Thoracic aorta (tissue), 2 donors: ENCODE results near the gene MPZL1. TPM values are rescaled to one million over a fixed set of nuclear protein-coding genes. Genes with fewer than 3 reads are reported as not detected.

Experiments
- ATAC-seq: fragments of 150-250 bp; one replicate; pipeline ENCODE4 v1.8.0; 2017; ENCODE audit warnings: low read depth; ENCODE audit not compliant: insufficient number of reproducible peaks, low FRiP score
- DNase-seq: peaks from one replicate; pipeline ENCODE4 v3.0.0-alpha.2; 2020; ENCODE audit warnings: low spot score
- H3K27ac ChIP-seq, 2 donors: fragments of 200-600 bp; sonication (generic); 1 replicate in 1 of 2; 2 replicates in 1 of 2; pipeline ENCODE4 v1.5.1; 2016; ENCODE audit warnings: mild to moderate bottlenecking in 2 of 2, moderate library complexity in 2 of 2
- H3K27me3 ChIP-seq: fragments of 200-600 bp; sonication (generic); replicated peaks from 2 replicates; pipeline ENCODE4 v1.6.0; 2016; ENCODE audit warnings: mild to moderate bottlenecking; ENCODE audit not compliant: insufficient read depth
- H3K36me3 ChIP-seq: fragments of 200-600 bp; sonication (generic); one replicate; pipeline ENCODE4 v1.5.1; 2016
- H3K4me1 ChIP-seq, 2 donors: fragments of 200-600 bp; sonication (generic); 1 replicate in 1 of 2; 2 replicates in 1 of 2; pipeline versions ENCODE4 v1.5.1 to v1.6.0; 2016; ENCODE audit warnings: low read depth in 2 of 2, mild to moderate bottlenecking in 1 of 2; ENCODE audit not compliant: control insufficient read depth in 1 of 2
- H3K4me3 ChIP-seq: fragments of 200-600 bp; sonication (generic); 2 replicates; pipeline ENCODE4 v1.5.1; 2016; ENCODE audit warnings: mild to moderate bottlenecking
- H3K9me3 ChIP-seq: fragments of 200-600 bp; sonication (generic); 2 replicates; pipeline ENCODE4 v1.5.1; 2016
- total RNA-seq, 2 donors: library from RNA; depleted of rRNA; stranded (reverse); fragments of >200 nt; gene quantifications; one replicate each; pipeline versions ENCODE4 v1.1.0 to v1.2.3, GENCODE V29; 2016
- TF ChIP-seq, protein P1 (sequence below): fragments of 200-600 bp; sonication (generic); IDR thresholded peaks from one replicate; pipeline ENCODE4 v1.5.1; 2019; ENCODE audit warnings: antibody characterized with exemption

Gene MPZL1
- total RNA-seq, 2 donors from 2014 or later, result 92.6 to 108 TPM

DNA sequence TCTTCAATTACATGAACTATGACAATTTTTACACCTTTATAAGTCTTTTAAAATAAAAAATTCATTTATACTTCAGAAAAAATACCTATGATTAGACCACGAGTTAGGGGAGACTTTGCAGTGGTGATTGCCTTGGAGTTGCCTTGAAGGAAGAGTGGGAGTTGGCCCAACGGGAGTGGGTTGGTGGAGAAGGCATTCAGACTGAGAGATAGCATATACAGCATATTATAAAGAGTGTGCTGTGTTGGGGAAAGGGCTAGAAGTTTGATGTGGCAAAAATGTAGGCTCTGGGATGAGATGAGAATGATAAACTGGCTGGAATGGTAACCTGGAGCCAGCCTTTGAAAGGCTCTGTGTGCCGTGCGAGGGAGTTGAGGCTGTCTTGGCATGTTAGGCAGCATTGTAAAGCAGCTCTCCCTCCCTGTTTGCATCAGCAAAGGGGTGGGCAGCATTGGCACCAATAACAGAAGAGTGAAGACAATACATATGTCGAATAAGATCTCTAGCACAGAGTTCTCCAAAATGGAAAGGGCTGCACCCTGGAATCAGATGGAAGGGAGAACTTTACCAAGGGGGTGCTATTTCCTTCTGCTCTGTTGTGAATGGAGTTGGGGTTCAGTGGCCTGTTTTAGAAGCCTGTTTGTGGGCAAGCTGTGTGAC lies 24.4 kb downstream of the MPZL1 start:
- DNase-seq (no peak), ATAC-seq (no peak)
- no peaks in the 10 kb centered on the region for H3K36me3 ChIP-seq
- no peaks in the 10 kb centered on the region for H3K27me3 ChIP-seq
- no peak overlapping the region for H3K27ac ChIP-seq
- H3K9me3 ChIP-seq, result no peaks in the 10 kb centered on the region
- peaks cover 22 to 46% of the 10 kb centered on the region in 2 donors for H3K4me1 ChIP-seq
- no peak overlapping the region for H3K4me3 ChIP-seq
- TF ChIP-seq, protein P1, sequence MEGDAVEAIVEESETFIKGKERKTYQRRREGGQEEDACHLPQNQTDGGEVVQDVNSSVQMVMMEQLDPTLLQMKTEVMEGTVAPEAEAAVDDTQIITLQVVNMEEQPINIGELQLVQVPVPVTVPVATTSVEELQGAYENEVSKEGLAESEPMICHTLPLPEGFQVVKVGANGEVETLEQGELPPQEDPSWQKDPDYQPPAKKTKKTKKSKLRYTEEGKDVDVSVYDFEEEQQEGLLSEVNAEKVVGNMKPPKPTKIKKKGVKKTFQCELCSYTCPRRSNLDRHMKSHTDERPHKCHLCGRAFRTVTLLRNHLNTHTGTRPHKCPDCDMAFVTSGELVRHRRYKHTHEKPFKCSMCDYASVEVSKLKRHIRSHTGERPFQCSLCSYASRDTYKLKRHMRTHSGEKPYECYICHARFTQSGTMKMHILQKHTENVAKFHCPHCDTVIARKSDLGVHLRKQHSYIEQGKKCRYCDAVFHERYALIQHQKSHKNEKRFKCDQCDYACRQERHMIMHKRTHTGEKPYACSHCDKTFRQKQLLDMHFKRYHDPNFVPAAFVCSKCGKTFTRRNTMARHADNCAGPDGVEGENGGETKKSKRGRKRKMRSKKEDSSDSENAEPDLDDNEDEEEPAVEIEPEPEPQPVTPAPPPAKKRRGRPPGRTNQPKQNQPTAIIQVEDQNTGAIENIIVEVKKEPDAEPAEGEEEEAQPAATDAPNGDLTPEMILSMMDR, result no peak

DNA sequence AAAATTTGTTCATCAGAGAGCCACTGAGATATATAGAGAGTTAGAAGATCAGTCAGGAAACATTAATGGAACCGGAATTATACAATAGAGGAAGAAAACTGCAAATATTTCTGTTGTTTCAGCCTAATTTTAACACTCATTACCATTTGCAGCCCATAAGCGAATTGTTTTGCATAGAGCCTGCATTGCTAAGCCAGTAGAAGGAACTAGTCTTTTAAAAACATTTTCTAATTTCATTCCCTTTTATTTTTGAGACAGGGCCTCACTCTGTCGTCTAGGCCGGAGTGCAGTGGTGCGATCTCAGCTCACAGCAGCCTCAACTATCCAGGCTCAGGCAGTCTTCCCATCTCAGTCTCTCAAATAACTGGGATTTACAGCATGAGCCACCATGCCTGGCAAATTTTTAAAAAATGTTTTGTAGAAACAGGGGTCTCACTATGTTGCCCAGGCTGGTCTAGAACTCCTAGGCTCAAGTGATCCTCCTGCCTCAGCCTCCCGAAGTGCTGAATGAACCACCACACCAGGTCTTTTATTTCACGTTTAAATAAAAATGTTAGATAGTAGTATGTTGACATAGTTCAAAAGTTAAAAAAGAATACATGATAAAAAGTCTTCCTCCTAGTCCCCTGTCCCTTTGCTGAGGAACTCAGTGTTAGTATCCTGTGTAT lies 25.3 kb downstream of the MPZL1 start:
- TF ChIP-seq, protein P1, result no peak
- Histone ChIP-seq H3K27me3 (no peaks in the 10 kb centered on the region), H3K9me3 (no peaks in the 10 kb centered on the region), H3K4me3 (no peak overlapping the region), H3K27ac (no peak overlapping the region), H3K4me1 (peaks cover 29 to 56% of the 10 kb centered on the region in 2 donors), H3K36me3 (no peaks in the 10 kb centered on the region)
- ATAC-seq, result no peak
- no peak for DNase-seq

DNA sequence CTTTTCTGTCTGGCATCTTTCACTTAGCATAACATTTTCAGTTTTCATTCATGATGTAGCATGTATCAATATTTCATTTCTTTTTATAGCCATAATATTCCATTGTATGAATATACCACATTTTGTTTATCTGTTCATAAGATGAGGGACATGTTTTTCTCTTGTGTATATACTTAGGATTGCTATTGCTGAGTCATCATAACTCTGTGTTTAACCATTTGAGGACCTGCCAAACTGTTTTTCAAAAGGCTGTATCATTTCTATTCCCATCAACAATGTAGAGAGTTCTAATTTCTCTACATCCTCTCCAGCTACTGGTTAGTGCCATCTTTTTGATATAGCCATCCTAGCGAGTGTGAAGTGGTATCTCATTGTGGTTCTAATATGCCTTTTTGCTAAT lies 26.2 kb downstream of the MPZL1 start:
- no peak overlapping the region for H3K27ac ChIP-seq
- ATAC-seq (no peak), DNase-seq (no peak)
- no peaks in the 10 kb centered on the region for H3K9me3 ChIP-seq
- no peaks in the 10 kb centered on the region for H3K27me3 ChIP-seq
- no peak overlapping the region for H3K4me3 ChIP-seq
- H3K36me3 ChIP-seq, result no peaks in the 10 kb centered on the region
- TF ChIP-seq, protein P1, result no peak
- H3K4me1 ChIP-seq, result peaks cover 38 to 57% of the 10 kb centered on the region in 2 donors

DNA sequence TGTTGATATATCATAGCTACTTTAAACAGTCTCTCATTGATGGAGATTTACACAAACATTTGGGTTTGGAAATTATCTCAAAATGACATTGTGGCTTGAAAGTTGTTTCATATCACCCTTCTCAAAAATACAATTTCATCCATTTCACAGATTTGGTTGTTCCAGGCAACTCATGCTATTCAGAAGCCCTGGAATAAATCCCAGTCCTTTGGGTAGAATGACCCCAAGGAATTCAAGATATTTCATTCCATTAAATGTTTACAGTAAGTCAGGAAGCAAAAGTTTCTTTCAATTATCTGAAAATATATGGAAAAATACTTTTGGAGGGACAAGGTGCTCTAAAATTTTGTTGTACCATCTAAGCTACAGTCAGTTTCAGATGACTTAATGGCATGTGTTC lies 27.1 kb downstream of the MPZL1 start:
- H3K9me3 ChIP-seq, result no peaks in the 10 kb centered on the region
- TF ChIP-seq, protein P1, result no peak
- H3K27me3 ChIP-seq, result no peaks in the 10 kb centered on the region
- DNase-seq (no peak), ATAC-seq (no peak)
- H3K4me1 ChIP-seq, result peaks cover 40 to 62% of the 10 kb centered on the region in 2 donors
- H3K4me3 ChIP-seq, result no peak overlapping the region
- no peak overlapping the region for H3K27ac ChIP-seq
- no peaks in the 10 kb centered on the region for H3K36me3 ChIP-seq

DNA sequence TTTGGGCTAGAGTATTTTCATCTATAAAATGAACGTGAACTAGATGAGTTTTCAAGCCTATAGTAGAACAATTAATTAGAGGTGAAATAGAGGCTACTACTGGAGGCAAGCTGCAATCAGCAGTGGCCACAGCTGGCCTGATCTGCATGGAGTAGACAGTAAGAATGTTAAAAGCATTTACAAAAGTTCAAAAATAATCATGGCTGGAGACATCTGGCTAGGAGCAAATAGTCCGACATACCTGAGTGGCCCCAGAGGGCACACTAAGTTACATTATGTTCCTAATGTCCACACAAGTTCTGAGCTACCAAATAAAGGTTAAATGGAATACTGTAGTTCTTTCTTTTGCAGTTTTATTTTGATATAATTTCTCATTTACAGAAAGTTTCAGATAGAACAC lies 28.0 kb downstream of the MPZL1 start:
- Histone ChIP-seq H3K4me1 (peaks cover 45 to 67% of the 10 kb centered on the region in 2 donors), H3K27ac (no peak overlapping the region)

More for the DNA sequence above, 28.0 kb downstream of the MPZL1 start:
- H3K4me3 ChIP-seq, result no peak overlapping the region
- H3K9me3 ChIP-seq, result no peaks in the 10 kb centered on the region
- DNase-seq, result no peak
- no peaks in the 10 kb centered on the region for H3K36me3 ChIP-seq
- ATAC-seq, result no peak
- H3K27me3 ChIP-seq, result no peaks in the 10 kb centered on the region
- TF ChIP-seq, protein P1, result no peak
